DMS153 (cell line): ENCODE measurements around the gene ACTMAP.

Source experiments
- DNase-seq: peaks from one replicate; lab custom pipeline; 2025; lab: John Stamatoyannopoulos, UW

Gene ACTMAP

GRCh38 chr19:40693150-40693788 is 57.0 kb downstream of the ACTMAP start:
- no peak for DNase-seq

- DNase-seq = no peak
Observed at GRCh38 chr19:40692212-40692551, 58.1 kb downstream of the ACTMAP start.

- DNase-seq = no peak
Observed at GRCh38 chr19:40691421-40692211, 58.7 kb downstream of the ACTMAP start.
